Measurements from ENCODE around the gene RPS6KA1. TPM values are rescaled to one million over a fixed set of nuclear protein-coding genes. Genes with fewer than 3 reads are reported as not detected.
A peak's percentile ranks its signal among the peaks of the same experiment; 100 is the strongest.

Gene RPS6KA1
- polyA plus RNA-seq, 10 donors = 4.7 to 8.3 (median 7.1) TPM

GRCh38 chr1:26531651-26532131 is 2.1 kb downstream of the RPS6KA1 start:
- DNase-seq = no peak

DNA sequence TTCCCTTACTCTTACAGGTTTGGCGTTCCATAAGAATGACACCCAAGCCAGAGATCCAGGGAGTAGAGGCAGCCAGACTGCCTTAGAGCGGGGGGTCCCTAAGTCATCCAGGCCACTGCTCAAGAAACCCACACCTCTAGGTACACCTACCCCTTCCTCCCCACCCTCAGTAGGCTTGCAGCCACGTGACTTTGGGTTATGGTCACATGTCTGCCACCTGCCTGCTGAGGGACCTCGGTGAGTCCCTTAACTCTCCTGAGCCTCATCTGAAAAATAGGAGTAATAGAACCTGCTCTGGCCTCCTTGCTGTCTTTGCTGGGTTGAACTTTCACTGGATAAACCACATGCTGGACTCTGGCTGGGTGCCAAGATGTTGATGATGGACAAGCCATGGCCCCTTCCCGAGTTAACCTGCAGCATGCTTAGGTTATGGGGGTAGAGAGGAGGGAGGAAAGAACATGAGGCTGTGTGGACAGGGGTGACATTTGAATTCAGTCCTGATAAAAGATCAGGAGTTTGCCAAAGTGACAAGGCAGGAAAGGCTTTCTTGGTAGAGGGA is 4.5 kb downstream of the RPS6KA1 start:
- DNase-seq = no peak

GRCh38 chr1:26535201-26535600 is 5.6 kb downstream of the RPS6KA1 start:
- DNase-seq = peak in 1 of 3 donors; percentile 31

DNA sequence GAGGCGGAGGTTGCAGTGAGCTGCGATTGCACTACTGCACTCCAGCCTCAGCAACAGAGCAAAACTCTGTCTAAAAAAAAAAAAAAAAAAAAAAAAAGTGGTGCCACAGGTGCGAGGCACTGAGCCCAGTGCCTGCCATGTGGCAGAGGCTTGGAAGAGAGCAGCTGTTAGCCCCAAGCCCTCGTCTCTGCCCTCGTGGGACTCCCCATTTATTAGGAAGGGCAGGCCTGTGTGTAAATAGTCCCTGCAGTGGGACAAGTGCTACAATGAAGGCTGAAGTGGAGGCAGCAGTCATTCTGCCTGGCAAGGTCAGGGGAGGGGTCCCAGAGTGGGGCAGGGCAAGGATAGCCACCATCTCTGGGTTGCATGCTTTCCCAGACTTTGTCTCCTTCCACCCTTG is 6.5 kb downstream of the RPS6KA1 start:
- no peak for DNase-seq

DNA sequence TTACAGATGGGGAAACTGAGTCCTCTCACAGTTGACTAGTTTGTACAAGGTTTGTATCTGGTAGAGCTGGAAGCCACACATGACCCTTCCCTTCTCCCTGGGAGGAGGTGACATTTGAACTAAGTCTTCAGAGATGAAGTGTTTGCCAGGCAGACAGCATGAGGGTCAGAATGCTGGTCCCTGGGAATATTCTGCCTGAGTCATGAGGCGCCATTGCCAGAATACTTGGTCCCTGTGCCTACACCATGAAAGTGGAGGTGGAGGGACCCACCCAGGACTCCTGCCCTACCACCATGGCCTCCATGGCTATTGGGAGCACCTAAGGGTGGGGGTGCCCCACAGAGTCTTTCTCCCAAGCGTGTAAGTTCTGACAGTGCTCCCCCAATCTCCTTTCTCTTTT is 7.0 kb downstream of the RPS6KA1 start:
- no peak for DNase-seq

DNA sequence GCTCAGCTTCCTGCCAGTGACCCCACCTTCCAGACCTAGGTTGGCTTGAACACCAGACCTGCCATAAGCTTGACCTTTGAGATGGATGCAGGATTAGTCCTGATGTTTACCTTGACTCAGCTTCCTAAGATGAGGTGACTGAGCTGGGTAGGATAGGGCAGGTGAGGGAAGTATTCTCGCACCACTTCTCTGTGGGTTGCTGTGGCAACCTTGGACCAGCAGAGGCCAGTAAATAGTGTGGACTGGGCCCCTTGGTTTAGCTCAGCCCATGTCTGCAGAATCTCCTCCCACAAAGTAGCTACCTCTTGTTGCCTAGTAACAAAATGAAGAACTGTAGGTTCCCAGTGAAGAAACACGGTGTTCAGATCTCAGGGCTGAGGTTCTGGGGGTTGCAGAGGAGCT is 8.4 kb downstream of the RPS6KA1 start:
- peak in 1 of 3 donors; percentile 36 for DNase-seq

GRCh38 chr1:26538480-26539412 is 9.2 kb downstream of the RPS6KA1 start:
- DNase-seq = no peak

- peak in 1 of 3 donors; percentile 36 for DNase-seq
Observed at GRCh38 chr1:26539722-26540121, 10.2 kb downstream of the RPS6KA1 start.

- no peak for DNase-seq
Observed at GRCh38 chr1:26540351-26540750, 10.8 kb downstream of the RPS6KA1 start.

DNA sequence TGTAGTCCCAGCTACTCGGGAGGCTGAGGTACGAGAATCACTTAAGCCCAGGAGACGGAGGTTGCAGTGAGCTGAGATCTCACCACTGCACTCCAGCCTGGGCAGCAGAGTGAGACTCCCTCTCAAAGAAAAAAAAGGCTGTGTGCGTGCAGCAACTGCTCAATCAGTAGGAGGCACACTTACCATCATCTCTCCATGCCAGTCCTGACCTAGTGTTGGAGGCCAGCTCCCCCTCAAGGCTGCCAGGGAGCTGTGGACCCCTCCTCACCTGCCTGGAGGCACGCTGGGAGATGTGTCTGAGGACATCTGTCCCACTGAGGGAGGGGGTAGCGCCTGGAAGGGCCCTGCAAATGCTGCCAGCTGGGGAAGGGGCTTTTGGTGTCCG is 11.9 kb downstream of the RPS6KA1 start:
- DNase-seq = no peak

- peak in 2 of 3 donors; percentile 46 to 71 for DNase-seq
Observed at GRCh38 chr1:26541816-26542711, 12.5 kb downstream of the RPS6KA1 start.

DNA sequence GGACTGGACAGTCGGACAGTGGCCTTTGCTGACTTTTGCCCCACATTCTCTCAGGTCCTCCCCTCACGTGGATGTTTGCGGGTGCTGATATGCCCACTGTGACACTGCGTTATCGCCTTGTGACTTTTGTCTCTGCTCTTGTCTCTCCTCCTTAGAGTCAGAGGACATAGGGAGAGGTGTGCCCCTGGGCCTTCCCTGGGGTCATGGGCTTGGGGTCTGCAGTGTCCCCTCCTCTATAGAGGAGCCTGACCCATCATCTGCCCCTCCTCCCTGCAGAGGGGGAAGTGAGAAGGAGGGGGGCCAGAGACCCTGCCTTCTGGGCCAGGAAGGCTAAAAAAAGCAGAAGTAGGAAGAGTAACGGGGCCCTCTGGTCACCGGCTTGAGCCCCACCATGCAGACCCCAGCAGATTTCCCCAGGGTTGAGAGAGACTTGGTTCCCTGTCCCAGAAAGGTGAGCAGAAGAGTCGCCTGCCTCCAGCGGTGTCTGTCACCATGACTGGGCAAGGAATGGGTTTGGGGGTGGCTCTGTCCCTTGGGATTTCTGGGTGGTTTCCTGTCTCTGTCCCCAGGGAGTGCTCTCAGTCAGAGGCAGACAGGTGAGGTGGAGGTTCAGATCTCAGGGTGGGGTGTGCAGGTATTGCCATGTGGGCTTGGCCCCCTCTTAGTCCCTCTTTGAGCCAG is 13.3 kb downstream of the RPS6KA1 start:
- DNase-seq = no peak

GRCh38 chr1:26543462-26543861 is 13.9 kb downstream of the RPS6KA1 start:
- no peak for DNase-seq

GRCh38 chr1:26544126-26544525 is 14.6 kb downstream of the RPS6KA1 start:
- DNase-seq = no peak

DNA sequence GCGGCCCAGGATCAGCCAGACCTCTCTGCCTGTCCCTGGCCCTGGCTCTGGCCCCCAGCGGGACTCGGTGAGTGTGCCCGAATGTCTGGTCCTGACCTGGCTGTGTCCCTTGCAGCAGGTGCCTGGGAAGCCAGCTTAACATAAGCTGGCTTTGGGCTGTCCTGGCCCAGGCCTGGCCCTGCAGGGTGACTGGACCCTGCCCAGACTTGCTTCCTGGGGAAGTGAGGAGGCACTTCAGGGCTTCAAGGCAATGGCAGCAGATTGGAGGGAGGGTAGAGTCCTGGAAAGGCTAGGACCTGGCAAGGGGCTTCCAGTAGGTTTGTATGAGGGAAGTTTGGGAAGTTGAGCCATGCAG is 16.4 kb downstream of the RPS6KA1 start:
- no peak for DNase-seq

DNA sequence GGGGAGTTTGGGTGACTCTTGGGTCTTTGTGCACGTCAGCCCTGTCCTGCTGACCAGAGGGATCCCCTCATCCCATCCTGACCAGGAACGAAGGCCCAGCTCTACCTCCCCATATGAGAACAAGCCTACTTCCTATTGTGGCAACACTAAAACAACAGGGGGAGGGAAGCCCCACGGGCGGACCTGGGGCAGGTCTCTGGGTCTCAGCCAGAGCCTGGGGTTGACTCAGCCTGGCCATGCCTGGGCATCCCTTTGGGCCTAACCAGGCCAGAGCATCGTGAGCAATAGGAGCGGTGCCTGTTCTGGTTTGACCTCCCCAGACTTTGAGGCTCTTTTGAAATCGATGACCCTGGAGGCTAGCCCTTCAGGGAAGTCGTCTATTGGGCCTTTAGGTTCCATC is 16.8 kb downstream of the RPS6KA1 start:
- DNase-seq = no peak

DNA sequence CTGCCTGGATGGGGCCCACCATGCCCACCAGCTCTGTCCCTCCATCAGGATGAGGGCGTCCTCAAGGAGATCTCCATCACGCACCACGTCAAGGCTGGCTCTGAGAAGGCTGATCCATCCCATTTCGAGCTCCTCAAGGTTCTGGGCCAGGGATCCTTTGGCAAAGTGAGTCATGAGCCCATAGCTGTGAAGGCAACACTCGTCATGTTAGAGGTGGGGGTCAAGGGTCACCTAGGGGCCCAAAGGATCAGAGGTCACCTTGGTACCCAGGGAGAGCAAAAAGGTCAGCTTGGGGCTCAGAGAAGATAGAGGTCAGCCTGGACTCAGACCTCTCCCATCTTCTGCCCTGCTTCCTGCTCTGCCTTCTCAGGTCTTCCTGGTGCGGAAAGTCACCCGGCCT is 17.3 kb downstream of the RPS6KA1 start:
- no peak for DNase-seq

GRCh38 chr1:26548841-26549240 is 19.3 kb downstream of the RPS6KA1 start:
- DNase-seq = no peak

- no peak for DNase-seq
Observed at GRCh38 chr1:26550946-26551345, 21.4 kb downstream of the RPS6KA1 start.

GRCh38 chr1:26552720-26553119 is 23.2 kb downstream of the RPS6KA1 start:
- no peak for DNase-seq

GRCh38 chr1:26553942-26554682 is 24.6 kb downstream of the RPS6KA1 start:
- no peak for DNase-seq

Data from muscle of back (tissue), 11 donors.